GM23248 (cell line): ENCODE data around the gene PAX6. TPM values are rescaled to one million over a fixed set of nuclear protein-coding genes. Genes with fewer than 3 reads are reported as not detected.

Source experiments
- DNase-seq: peaks from one replicate; pipeline ENCODE4 v3.0.0-alpha.2; 2015
- H2AFZ ChIP-seq: fragments of 200-600 bp; sonication (generic); 2 replicates; pipeline ENCODE4 v1.6.1; 2016; ENCODE audit warnings: antibody characterized with exemption
- H3F3A ChIP-seq: fragments of 200-600 bp; sonication (generic); 2 replicates; pipeline ENCODE4 v1.6.1; 2016; ENCODE audit warnings: mild to moderate bottlenecking, antibody characterized with exemption, mixed run types; ENCODE audit not compliant: insufficient read depth
- H3K27ac ChIP-seq: fragments of 200-600 bp; sonication (generic); 2 replicates; pipeline ENCODE4 v1.5.1; 2016; ENCODE audit warnings: mild to moderate bottlenecking
- H3K27me3 ChIP-seq: fragments of 200-600 bp; sonication (generic); replicated peaks from 2 replicates; pipeline ENCODE4 v1.6.1; 2016; ENCODE audit warnings: mild to moderate bottlenecking; ENCODE audit not compliant: insufficient read depth
- H3K36me3 ChIP-seq: fragments of 200-600 bp; sonication (generic); 2 replicates; pipeline ENCODE4 v1.6.1; 2016; ENCODE audit warnings: low read depth, mild to moderate bottlenecking
- H3K4me1 ChIP-seq: fragments of 200-600 bp; sonication (generic); 2 replicates; pipeline ENCODE4 v1.6.1; 2016; ENCODE audit warnings: mild to moderate bottlenecking; ENCODE audit not compliant: insufficient read depth
- H3K4me2 ChIP-seq: fragments of 200-600 bp; sonication (generic); one replicate; pipeline ENCODE4 v1.6.1; 2016; ENCODE audit warnings: mild to moderate bottlenecking; ENCODE audit not compliant: unreplicated experiment
- H3K4me3 ChIP-seq: fragments of 200-600 bp; sonication (generic); 2 replicates; pipeline ENCODE4 v1.5.1; 2016; ENCODE audit warnings: mild to moderate bottlenecking
- H3K79me2 ChIP-seq: fragments of 200-600 bp; sonication (generic); 2 replicates; pipeline ENCODE4 v1.6.1; 2016; ENCODE audit warnings: mild to moderate bottlenecking; ENCODE audit not compliant: insufficient read depth
- H3K9ac ChIP-seq: fragments of 200-600 bp; sonication (generic); 2 replicates; pipeline ENCODE4 v1.6.1; 2016; ENCODE audit warnings: mild to moderate bottlenecking
- H3K9me2 ChIP-seq: fragments of 200-600 bp; sonication (generic); 2 replicates; pipeline ENCODE4 v1.6.1; 2016; ENCODE audit warnings: mixed run types, mild to moderate bottlenecking, moderate library complexity; ENCODE audit not compliant: insufficient read depth
- H3K9me3 ChIP-seq: fragments of 200-600 bp; sonication (generic); one replicate; pipeline ENCODE4 v1.6.1; 2017; ENCODE audit warnings: low read depth
- H4K20me1 ChIP-seq: fragments of 200-600 bp; sonication (generic); 2 replicates; pipeline ENCODE4 v1.6.0; 2016; ENCODE audit not compliant: insufficient read depth
- EZH2 ChIP-seq: fragments of 200-600 bp; sonication (generic); IDR thresholded peaks from 2 replicates; pipeline ENCODE4 v1.6.1; 2018; ENCODE audit warnings: antibody characterized with exemption, mild to moderate bottlenecking; ENCODE audit not compliant: insufficient read depth, poor library complexity, severe bottlenecking
- EZH2phosphoT487 ChIP-seq: fragments of 200-600 bp; sonication (generic); IDR thresholded peaks from 2 replicates; pipeline ENCODE4 v1.6.1; 2018; ENCODE audit warnings: antibody characterized with exemption, moderate library complexity, mild to moderate bottlenecking, low read depth; ENCODE audit not compliant: insufficient read depth
- WGBS, 2 experiments: methylation state at CpG; one replicate each; pipeline ENCODE4 v1.1.6; 2015 to 2017; ENCODE audit warnings: low lambda C conversion rate in 2 of 2, low coverage in 1 of 2; ENCODE audit errors: missing lambda C conversion rate in 2 of 2; 5-methylcytosine and 5-hydroxymethylcytosine counted together
- in situ Hi-C: fragments of 300-500 bp; cut with MboI; formaldehyde crosslinking; loops from 2 replicates; pipeline ENCODE4 v1.15.0; 2020
- polyA plus RNA-seq: library from polyadenylated mRNA; unstranded; fragments of >200 nt; fragmentation: Nextera tagmentation; extraction: Ambion mirVana; gene quantifications from 2 replicates; pipeline ENCODE4 v1.2.1, GENCODE V29; 2016
- total RNA-seq: library from RNA; depleted of rRNA; stranded (reverse); fragments of >200 nt; shearing (Covaris generic); gene quantifications from 2 replicates; pipeline ENCODE4 v1.2.3, GENCODE V29; 2014

The PAX6 gene
- total and polyA plus RNA-seq, 2 experiments from 2014 or later, result 0.21 TPM; not detected in 1

DNA sequence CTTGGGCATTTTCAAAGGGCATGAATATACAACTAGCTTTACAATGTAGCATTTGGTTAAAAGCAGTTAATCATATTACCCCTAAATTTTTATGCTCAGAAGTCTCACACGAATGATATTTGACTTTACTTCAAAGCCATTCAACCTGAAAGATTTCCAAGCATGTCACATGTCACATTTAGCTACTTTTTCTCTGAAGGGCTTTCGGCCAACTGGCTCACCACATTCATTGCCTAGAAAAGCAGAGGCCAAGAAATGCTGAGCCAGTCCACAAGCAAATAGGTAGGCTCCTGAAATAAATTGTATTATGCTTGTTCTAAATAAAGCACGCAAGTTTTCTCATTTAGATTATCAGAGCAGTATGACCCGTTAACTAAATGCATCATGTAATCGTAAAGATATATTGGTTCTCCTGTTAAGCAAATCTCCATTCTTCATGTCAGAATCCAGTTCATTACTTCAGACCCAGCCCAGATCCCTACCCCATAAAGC lies 30.6 kb downstream of the PAX6 start:
- TF ChIP-seq EZH2, result no peak
- no peak for TF ChIP-seq EZH2phosphoT487
- Histone ChIP-seq H3K27me3 (no peaks in the 10 kb centered on the region), H3K4me3 (no peak overlapping the region), H3K4me1 (peaks cover 15% of the 10 kb centered on the region), H2AFZ (no peak overlapping the region), H3K9me2 (no peaks in the 10 kb centered on the region), H3K79me2 (no peaks in the 10 kb centered on the region), H3F3A (no peaks in the 10 kb centered on the region), H3K9ac (no peak overlapping the region), H4K20me1 (no peaks in the 10 kb centered on the region), H3K4me2 (no peak overlapping the region), H3K27ac (no peak overlapping the region), H3K36me3 (no peaks in the 10 kb centered on the region), H3K9me3 (no peaks in the 10 kb centered on the region)
- DNase-seq, result no peak
- WGBS, 2 experiments, result 81 to 83% methylated on average over 5 of the region's 5 CpGs
- in situ Hi-C loops, result no loop called here

GRCh38 chr11:31780078-31780477 lies 31.0 kb downstream of the PAX6 start:
- Histone ChIP-seq H3K27ac (no peak overlapping the region), H3K27me3 (no peaks in the 10 kb centered on the region), H3K4me3 (no peak overlapping the region), H3K4me2 (no peak overlapping the region), H3F3A (no peaks in the 10 kb centered on the region), H3K79me2 (no peaks in the 10 kb centered on the region), H4K20me1 (no peaks in the 10 kb centered on the region), H3K36me3 (no peaks in the 10 kb centered on the region), H3K9me2 (no peaks in the 10 kb centered on the region), H3K9ac (no peak overlapping the region), H3K4me1 (peaks cover 15% of the 10 kb centered on the region), H2AFZ (no peak overlapping the region), H3K9me3 (no peaks in the 10 kb centered on the region)
- WGBS, 2 experiments, result 96 to 98% methylated on average over 4 of the region's 4 CpGs
- in situ Hi-C loops, result no loop called here
- no peak for DNase-seq
- TF ChIP-seq EZH2phosphoT487, result no peak
- no peak for TF ChIP-seq EZH2

DNA sequence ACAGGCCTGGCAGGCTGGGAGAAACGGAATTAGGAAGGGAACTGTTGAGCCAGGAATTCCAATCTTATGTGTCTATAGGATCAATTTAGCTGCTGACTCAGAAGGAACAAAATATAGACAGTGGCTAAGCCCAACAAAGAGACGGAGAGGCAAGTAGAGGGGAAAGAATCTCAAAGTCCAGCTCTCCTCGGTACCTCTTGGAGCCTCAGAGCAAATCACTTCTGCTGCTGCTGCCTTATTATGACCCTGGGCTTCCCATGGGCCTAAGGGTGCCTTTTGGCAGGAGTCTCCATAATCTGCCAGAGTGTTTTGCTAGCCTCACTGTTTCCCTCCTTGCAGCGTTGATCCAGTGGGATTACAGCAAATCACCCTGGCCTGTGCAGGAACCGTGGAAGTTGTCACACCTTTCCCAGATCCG lies 31.7 kb downstream of the PAX6 start:
- H3K4me2 ChIP-seq, result no peak overlapping the region
- no peaks in the 10 kb centered on the region for H3K9me3 ChIP-seq
- H3K27ac ChIP-seq, result no peak overlapping the region
- no peak overlapping the region for H3K9ac ChIP-seq
- TF ChIP-seq EZH2 (no peak), EZH2phosphoT487 (no peak)
- H3K79me2 ChIP-seq, result no peaks in the 10 kb centered on the region
- no peak overlapping the region for H3K4me3 ChIP-seq
- H2AFZ ChIP-seq, result peak overlapping the region; percentile 61
- DNase-seq, result peak; percentile 81
- H3K9me2 ChIP-seq, result no peaks in the 10 kb centered on the region
- in situ Hi-C loops, result no loop called here
- no peaks in the 10 kb centered on the region for H3K36me3 ChIP-seq
- H3K27me3 ChIP-seq, result no peaks in the 10 kb centered on the region
- H3K4me1 ChIP-seq, result peaks cover 15% of the 10 kb centered on the region
- WGBS, 2 experiments, result 62 to 66% methylated on average over 6 of the region's 6 CpGs
- no peaks in the 10 kb centered on the region for H3F3A ChIP-seq
- no peaks in the 10 kb centered on the region for H4K20me1 ChIP-seq

GRCh38 chr11:31772412-31772811 lies 38.7 kb downstream of the PAX6 start:
- TF ChIP-seq EZH2, result no peak
- Histone ChIP-seq H3F3A (no peaks in the 10 kb centered on the region), H4K20me1 (no peaks in the 10 kb centered on the region), H3K27ac (no peak overlapping the region), H3K9me2 (no peaks in the 10 kb centered on the region), H3K27me3 (no peaks in the 10 kb centered on the region), H3K4me3 (no peak overlapping the region), H3K4me1 (no peaks in the 10 kb centered on the region), H3K9ac (no peak overlapping the region), H2AFZ (no peak overlapping the region), H3K9me3 (no peaks in the 10 kb centered on the region), H3K79me2 (no peaks in the 10 kb centered on the region), H3K36me3 (no peaks in the 10 kb centered on the region), H3K4me2 (no peak overlapping the region)
- no peak for DNase-seq
- 96% methylated on average over 2 of the region's 2 CpGs for WGBS, 2 experiments
- in situ Hi-C loops, result no loop called here
